ENCODE results near the gene SYT2.

DNA sequence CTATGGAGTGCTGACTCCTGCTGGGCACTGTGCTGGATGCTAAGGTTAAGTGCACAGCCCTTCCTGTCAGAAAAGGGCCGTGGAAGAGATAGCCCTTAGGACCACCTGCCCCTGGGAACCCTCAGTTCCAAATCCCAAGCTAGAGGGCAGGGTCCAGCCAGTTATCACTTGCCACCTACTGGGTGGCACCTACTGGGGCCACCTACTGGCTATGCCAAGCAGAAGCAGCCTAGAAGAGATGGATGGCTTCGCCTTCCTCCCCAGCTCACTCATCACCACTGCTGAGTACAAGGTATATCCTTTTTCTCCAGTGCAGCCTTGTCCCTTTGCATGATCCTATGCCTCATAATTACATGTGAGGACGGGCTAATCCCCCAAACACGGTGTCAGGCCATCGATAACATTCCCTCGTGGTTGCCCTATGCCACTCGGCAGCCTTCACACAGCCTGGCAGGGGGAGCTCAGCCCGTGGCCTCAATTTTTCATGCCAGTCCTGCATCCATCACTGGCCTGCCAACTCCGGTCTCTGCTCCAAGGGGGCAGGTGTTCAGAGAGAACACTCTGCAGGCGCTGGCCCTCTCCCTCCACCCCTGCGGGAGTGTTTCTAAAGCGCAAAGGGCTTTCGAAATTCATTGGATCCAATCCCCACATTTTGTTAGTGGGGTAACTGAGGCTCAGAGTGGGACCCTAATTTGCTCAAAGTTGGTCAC lies 49.0 kb downstream of the SYT2 start:
- TF ChIP-seq, protein P1, sequence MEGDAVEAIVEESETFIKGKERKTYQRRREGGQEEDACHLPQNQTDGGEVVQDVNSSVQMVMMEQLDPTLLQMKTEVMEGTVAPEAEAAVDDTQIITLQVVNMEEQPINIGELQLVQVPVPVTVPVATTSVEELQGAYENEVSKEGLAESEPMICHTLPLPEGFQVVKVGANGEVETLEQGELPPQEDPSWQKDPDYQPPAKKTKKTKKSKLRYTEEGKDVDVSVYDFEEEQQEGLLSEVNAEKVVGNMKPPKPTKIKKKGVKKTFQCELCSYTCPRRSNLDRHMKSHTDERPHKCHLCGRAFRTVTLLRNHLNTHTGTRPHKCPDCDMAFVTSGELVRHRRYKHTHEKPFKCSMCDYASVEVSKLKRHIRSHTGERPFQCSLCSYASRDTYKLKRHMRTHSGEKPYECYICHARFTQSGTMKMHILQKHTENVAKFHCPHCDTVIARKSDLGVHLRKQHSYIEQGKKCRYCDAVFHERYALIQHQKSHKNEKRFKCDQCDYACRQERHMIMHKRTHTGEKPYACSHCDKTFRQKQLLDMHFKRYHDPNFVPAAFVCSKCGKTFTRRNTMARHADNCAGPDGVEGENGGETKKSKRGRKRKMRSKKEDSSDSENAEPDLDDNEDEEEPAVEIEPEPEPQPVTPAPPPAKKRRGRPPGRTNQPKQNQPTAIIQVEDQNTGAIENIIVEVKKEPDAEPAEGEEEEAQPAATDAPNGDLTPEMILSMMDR (conservative IDR thresholded peaks at IDR 0.05 in 1 of 2, IDR thresholded peaks at IDR 0.05 in 1 of 2; ENCODE audit: extremely low read depth in 1 of 2, insufficient read depth in 1 of 2, low read depth in 1 of 2, low read length in 2 of 2), result peak; percentile 33 to 56
- no peak for TF ChIP-seq EZH2 (IDR thresholded peaks at IDR 0.05; ENCODE audit: borderline replicate concordance, low read length)

Data from mammary epithelial cell (primary cell).